HG02970 (cell line): Measurements from ENCODE around the gene PLEKHG3.

Experiments
- ATAC-seq: cut with Tn5 transposase; IDR thresholded peaks from one replicate; pipeline ENCODE4 v1.9.1; 2021; ENCODE audit warnings: mild to moderate bottlenecking, moderate library complexity, moderate number of reproducible peaks; ENCODE audit not compliant: unreplicated experiment, low FRiP score

Gene PLEKHG3

GRCh38 chr14:64704743-64705380, 638 bp downstream of the PLEKHG3 start:
- no peak for ATAC-seq

GRCh38 chr14:64705381-64706118, 1.3 kb downstream of the PLEKHG3 start:
- no peak for ATAC-seq

- ATAC-seq = no peak
These were observed 1.9 kb downstream of the PLEKHG3 start for GRCh38 chr14:64706119-64706592.

GRCh38 chr14:64706593-64707193, 2.5 kb downstream of the PLEKHG3 start:
- no peak for ATAC-seq

- ATAC-seq = no peak
These were observed 3.4 kb downstream of the PLEKHG3 start for GRCh38 chr14:64707661-64708060.

- ATAC-seq = no peak
These were observed 4.2 kb downstream of the PLEKHG3 start for GRCh38 chr14:64708148-64709004.

- no peak for ATAC-seq
These were observed 4.9 kb downstream of the PLEKHG3 start for GRCh38 chr14:64709126-64709525.

GRCh38 chr14:64711039-64711438, 6.8 kb downstream of the PLEKHG3 start:
- ATAC-seq = no peak

GRCh38 chr14:64713677-64714076, 9.5 kb downstream of the PLEKHG3 start:
- no peak for ATAC-seq

- ATAC-seq = no peak
These were observed 10.3 kb downstream of the PLEKHG3 start for GRCh38 chr14:64714432-64715025.

GRCh38 chr14:64715146-64715627, 11.0 kb downstream of the PLEKHG3 start:
- ATAC-seq = no peak

- ATAC-seq = no peak
These were observed 11.6 kb downstream of the PLEKHG3 start for GRCh38 chr14:64715628-64716412.

GRCh38 chr14:64717870-64718269, 13.6 kb downstream of the PLEKHG3 start:
- ATAC-seq = no peak

- ATAC-seq = no peak
These were observed 14.5 kb downstream of the PLEKHG3 start for GRCh38 chr14:64718762-64719161.

- no peak for ATAC-seq
These were observed 15.4 kb downstream of the PLEKHG3 start for GRCh38 chr14:64719601-64720000.

- ATAC-seq = no peak
These were observed 15.9 kb downstream of the PLEKHG3 start for GRCh38 chr14:64720131-64720576.

- ATAC-seq = no peak
These were observed 17.2 kb downstream of the PLEKHG3 start for GRCh38 chr14:64721391-64721791.

GRCh38 chr14:64721899-64722298, 17.7 kb downstream of the PLEKHG3 start:
- no peak for ATAC-seq

GRCh38 chr14:64722842-64723447, 18.7 kb downstream of the PLEKHG3 start:
- no peak for ATAC-seq
